G401.6 (cell line): ENCODE data around the gene INPP1.
"Not testable (repeated sequence)": the region's sequence is repeated elsewhere in the genome, so short reads cannot be mapped to it uniquely, and the experiment has no call there.

Experiments
- FAIRE-seq: peaks from 2 replicates; lab custom pipeline; 2012; peaks lifted over from hg19 to GRCh38; lab: Jason Lieb, UNC

Gene INPP1

GRCh38 chr2:190333928-190334327, 9.5 kb upstream of the INPP1 start:
- no peak for FAIRE-seq

GRCh38 chr2:190334479-190335224, 8.7 kb upstream of the INPP1 start:
- FAIRE-seq = no peak

- FAIRE-seq = no peak
Observed at GRCh38 chr2:190335225-190335559, 8.2 kb upstream of the INPP1 start.

DNA sequence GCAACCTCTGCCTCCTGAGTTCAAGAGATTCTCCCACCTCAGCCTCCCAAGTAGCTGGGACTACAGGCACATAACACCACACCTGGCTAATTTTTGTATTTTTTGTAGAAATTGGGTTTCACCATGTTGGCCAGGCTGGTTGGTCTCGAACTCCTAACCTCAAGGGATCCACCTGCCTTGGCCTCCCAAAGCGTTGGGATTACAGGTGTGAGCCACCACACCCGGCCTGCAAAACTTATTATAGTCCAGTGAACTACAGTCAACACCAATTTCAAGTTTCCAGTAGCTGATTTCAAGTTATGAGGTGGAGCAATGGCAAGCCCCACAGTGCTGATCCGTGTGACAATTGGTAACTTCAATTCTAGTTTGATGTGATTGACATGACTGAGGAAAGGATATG, 7.8 kb upstream of the INPP1 start:
- not testable (repeated sequence) for FAIRE-seq

GRCh38 chr2:190336420-190336819, 7.0 kb upstream of the INPP1 start:
- FAIRE-seq = no peak

DNA sequence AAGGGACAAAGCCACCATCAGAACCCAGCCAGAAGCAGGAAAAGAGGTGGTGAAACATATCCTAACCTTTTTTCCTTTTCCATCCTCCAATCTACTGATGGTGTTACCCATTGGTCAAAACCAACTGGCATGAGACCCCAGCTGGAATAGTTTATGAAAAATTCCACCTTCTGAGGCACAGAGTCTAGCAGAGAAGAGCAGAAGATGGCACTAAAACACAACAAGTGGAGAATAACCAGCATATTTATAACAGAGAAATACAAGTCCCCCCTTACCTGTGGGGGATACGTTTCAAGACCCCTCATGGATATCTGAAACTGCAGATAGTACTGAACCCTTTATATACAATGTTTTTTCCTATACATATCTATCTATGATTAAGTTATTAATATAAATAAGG, 4.9 kb upstream of the INPP1 start:
- FAIRE-seq = no peak

GRCh38 chr2:190339394-190339793, 4.0 kb upstream of the INPP1 start:
- FAIRE-seq = no peak

DNA sequence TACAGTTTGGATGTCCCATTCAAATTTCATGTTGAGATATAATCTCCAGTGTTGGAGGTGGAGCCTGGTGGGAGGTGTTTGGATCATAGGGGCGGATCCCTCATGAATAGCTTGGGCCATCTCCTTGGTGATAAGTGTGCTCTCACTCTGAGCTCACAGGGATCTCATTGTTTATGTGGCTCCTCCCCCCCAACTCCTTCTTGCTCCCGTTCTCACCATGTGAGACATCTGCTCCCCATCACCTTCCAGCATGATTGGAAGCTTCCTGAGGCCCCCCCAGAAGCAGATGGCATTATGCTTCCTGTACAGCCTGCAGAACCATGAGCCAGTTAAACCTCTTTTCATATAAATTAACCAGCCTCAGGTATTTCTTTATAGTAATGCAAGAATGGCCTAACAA, 3.0 kb upstream of the INPP1 start:
- no peak for FAIRE-seq

DNA sequence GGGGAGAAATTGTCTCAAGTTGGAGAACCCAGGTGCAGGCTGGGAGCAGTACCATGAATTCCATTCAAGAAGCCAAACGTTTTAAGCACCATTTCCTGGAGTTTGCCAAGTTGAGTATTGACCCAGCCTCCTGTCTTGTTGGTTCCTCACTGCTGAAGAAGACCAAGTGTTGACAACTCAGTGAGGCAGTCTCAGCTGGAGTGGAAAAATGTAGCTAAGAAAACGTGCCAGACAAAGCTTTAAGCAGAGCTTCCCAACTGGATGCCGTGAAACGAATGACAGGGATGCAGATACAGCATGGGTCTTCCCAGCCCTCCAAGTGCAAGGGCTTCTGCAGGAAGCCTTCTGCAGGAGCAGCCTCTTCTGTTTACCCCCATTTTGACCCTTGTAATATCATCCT, 778 bp upstream of the INPP1 start:
- no peak for FAIRE-seq

DNA sequence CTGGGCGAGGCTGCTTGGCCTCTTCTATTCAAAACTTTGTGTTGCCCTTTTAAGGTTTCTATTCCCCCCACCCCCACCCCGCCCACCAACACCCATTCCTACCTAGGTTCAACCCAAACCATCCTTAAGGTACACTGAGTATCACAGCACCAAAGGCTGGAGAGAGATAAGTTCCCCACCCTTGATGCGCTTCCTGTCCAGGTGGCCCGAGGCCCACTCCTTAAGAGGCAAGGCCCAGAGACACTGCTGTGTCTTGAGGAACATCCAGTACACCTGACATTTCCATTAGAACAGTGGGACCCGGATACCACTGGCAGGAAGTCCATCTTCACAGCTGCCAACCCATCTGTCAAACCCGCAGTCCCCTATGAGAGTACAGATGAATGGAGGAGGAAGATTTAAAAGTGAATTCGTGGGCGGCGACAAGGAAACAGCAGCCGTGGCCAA, 277 bp upstream of the INPP1 start:
- no peak for FAIRE-seq

- no peak for FAIRE-seq
Observed at GRCh38 chr2:190344276-190344827, 963 bp downstream of the INPP1 start.

GRCh38 chr2:190350371-190350770, 7.0 kb downstream of the INPP1 start:
- no peak for FAIRE-seq

GRCh38 chr2:190351955-190352354, 8.6 kb downstream of the INPP1 start:
- FAIRE-seq = no peak

DNA sequence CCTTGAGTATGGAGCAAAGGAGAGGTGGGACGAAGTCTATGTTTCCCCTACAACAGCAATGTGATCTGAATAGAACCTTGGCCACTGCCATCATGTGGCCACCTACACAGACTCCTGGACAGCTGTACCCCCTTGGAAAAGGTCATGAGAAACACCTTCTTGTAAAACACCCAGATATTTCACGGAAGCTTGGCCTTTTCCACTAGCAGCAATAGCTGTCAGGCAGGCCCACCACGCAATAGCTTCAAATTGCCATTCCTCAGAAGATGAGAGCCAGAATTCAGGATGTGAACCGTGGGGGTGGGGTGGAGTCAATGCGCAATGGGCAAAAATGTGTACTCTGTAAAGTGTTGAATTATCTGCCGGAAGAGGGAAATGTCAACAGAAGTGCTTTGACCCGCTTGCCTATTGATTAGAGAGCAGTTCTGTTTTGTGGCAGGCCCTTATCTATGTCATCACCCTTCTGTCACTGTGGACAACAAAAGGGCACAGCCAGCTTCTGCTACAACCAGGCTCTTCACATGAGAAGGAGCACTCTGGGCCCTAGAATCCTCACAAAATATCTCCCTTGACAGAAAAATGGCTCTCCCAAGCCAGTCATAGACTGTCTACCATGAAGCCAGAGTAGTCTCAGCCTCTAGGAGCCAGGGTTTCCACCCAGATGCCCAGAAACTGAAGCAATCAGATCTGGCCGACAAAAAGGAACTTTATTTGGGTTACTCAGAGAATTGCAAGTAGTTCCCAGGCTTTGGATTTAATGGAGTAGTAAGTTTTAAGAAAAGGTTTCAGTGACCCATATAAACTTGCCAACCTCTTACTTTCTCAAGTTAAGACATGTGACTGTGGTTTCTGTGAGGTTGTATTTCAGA, 9.5 kb downstream of the INPP1 start:
- FAIRE-seq = no peak

- no peak for FAIRE-seq
Observed at GRCh38 chr2:190353537-190353899, 10.1 kb downstream of the INPP1 start.

DNA sequence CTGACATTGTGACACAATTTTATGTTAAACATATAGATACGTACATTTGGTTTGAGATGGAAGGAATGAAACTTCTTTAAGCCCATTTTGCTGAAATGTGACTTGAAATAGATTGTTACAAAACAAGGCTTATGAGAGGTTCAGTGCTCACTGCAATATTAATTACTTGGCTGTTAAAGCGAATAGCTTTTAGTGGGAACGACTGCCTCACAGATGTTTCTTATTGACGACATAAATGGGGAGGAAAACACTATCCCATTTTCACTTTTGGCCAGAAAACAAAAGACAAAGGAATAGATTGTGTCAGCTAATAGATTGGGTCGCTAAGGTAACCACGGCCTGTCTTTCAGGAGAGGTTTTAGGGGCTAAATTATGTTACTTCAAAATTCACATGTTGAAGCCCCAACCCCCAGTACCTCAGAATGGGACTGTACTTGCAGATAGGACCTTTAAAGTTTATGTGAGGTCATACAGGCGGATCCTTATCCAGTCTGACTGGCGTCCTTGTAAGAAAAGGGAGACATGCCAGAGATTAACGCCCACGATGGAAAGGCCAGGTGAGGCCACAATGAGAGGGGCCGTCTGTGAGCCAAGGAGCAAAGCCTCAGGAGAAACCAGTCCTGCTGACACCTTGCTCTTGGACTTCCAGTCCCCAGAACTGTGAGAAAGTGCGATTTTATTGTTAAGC, 10.8 kb downstream of the INPP1 start:
- no peak for FAIRE-seq

DNA sequence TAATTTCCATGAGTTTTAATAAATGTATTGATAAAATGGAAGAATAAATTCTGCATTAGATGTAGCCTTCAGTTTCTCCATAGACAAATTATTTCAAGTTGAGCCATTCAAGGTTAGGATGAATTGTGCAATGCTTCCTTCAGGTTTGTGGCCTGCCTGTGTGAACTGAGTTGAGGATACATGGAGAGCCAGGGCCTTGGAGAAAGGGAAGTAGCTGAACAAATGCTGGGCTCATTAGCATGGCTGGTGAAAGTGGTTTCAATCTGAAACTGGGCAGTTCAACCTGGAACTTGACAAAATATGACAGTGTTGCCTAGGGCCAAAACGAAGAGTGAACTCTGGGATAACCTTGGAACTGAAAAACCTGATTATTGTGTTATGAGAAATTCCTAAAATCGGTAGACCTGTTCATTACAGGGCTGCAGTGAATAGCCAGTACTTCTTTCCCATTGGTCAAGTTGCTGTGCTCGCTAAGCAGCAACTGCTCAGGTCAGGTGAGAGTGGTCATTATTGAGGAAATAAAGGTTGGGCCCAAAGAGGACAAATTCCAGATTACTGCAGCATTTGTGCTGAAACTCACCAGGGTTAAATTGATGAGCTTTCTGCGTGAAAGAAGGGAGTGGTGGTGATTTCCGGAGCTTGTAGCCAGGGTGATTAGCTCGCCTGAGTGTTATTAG, 12.7 kb downstream of the INPP1 start:
- no peak for FAIRE-seq

DNA sequence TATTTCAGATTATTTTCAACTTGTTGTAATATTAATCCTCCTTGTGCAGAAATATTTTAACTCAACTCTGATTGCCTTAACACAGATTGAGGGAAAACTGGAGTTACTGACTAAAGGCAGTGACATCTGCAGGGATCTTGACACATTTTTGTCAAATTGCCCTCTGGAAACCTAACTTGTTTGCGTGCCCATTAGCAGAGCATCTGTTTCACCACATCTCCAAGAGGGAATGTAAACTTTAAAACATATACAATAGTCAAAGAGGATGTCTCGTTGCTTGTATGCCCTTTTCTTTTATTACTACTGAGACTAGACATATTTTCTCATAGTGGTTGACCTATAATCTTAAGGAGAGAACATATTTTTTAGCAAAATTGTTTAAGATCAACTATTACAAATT, 14.2 kb downstream of the INPP1 start:
- FAIRE-seq = no peak

- FAIRE-seq = not testable (repeated sequence)
Observed at GRCh38 chr2:190358655-190359448, 15.5 kb downstream of the INPP1 start.

DNA sequence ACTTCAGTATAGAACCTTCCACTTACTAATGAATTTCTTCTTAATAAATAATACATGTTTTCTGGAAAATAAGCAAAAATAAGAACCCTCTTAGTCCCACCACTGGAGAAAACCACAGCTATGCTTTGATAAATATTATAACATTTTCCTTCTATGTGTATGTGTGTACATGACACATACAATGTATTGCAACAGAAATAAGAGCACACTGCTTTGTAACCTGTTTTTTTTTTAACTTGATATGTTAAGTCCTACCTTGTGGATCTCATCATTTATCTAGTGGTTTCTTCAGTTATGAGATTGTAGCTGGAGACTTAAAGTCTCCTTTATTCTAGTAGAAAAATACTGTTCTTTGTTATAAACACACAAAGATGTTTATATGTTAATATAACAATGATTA, 17.2 kb downstream of the INPP1 start:
- no peak for FAIRE-seq

DNA sequence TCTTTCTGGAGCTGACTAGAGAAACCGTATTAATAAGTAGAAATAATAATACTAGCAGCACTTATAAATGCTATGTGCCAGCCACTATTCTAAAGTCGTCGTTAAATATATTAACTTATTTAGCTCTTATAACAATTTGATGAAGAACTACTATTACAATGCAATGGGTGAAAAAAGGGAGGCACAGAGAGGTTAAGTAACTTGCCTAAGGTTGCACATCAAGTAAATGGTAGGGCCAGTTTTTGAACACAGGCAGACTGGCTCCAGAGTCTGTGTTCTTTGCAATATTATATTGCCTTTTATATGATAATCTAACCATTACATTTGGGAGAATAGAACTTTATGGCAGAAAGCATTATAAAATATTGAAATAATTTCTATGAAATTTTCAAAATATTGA, 17.6 kb downstream of the INPP1 start:
- no peak for FAIRE-seq

- FAIRE-seq = no peak
Observed at GRCh38 chr2:190361572-190361971, 18.2 kb downstream of the INPP1 start.
